Renal cortex interstitium (tissue), 15 donors: Measurements from ENCODE around the gene TRIM49B. TPM values are rescaled to one million over a fixed set of nuclear protein-coding genes. Genes with fewer than 3 reads are reported as not detected.
"Not testable (repeated sequence)": the region's sequence is repeated elsewhere in the genome, so short reads cannot be mapped to it uniquely, and the experiment has no call there.

Source experiments
- DNase-seq, 11 donors: peaks; one replicate each; pipeline ENCODE4 v3.0.0-alpha.2; 2013; ENCODE audit warnings: low read depth in 9 of 11, low spot score in 4 of 11; ENCODE audit errors: extremely low read depth in 1 of 11
- long read RNA-seq, 16 experiments: transcript quantifications; one replicate each; lab custom pipeline, GENCODE V29; 2026
- polyA plus RNA-seq, 3 donors: library from polyadenylated mRNA; unstranded; fragments of 120-200 nt; gene quantifications; one replicate each; pipeline ENCODE4 v1.2.1, GENCODE V29; 2013; ENCODE audit not compliant: insufficient read length in 3 of 3

The TRIM49B gene
- polyA plus RNA-seq = not detected
- long read RNA-seq, donor 1 = 0 reads
- long read RNA-seq, donor 2 = 0 reads
- long read RNA-seq, donor 3 = 0 reads
- long read RNA-seq, donor 4 = 0 reads
- long read RNA-seq, donor 5 = 0 reads
- long read RNA-seq, donor 6 = 0 reads
- long read RNA-seq, donor 7 = 0 reads
- long read RNA-seq, donor 8 = 0 reads
- long read RNA-seq, donor 9 = 0 reads
- long read RNA-seq, donor 10 = 0 reads
- long read RNA-seq, donor 11 = 0 reads
- long read RNA-seq, donor 12 = 0 reads
- long read RNA-seq, donor 13 = 0 reads
- long read RNA-seq, donor 14 = 0 reads
- long read RNA-seq, donor 15 = 0 reads
- long read RNA-seq, donor 16 = 0 reads

GRCh38 chr11:49028523-49028922, at the start of gene TRIM49B:
Gene TRIM49B, plus strand, starts transcription at chr11:49028823. Its CDS starts 2,777 bp downstream, at chr11:49031600.
- DNase-seq = not testable (repeated sequence)

GRCh38 chr11:48983785-48984184, 44.8 kb upstream of the TRIM49B start, which contains the start of gene TRIM51G:
Gene TRIM51G, minus strand, starts transcription at chr11:48983885. Its CDS starts 2,190 bp downstream, at chr11:48981695.
- DNase-seq = not testable (repeated sequence)

GRCh38 chr11:49048229-49048628, 19.6 kb downstream of the TRIM49B start:
- DNase-seq = not testable (repeated sequence)

- not testable (repeated sequence) for DNase-seq
Measured at GRCh38 chr11:49049821-49050220, 21.2 kb downstream of the TRIM49B start.

GRCh38 chr11:49059012-49059411, 30.4 kb downstream of the TRIM49B start, which contains the start of gene TRIM64C:
Gene TRIM64C, minus strand, starts transcription at chr11:49059112. Its CDS starts 0 bp downstream, at chr11:49059112.
- not testable (repeated sequence) for DNase-seq

GRCh38 chr11:49069897-49070296, 41.3 kb downstream of the TRIM49B start:
- DNase-seq = not testable (repeated sequence)

Other genes with a start within 250 kb of the TRIM49B start
- gene TRIM51G, start 44.9 kb upstream of the TRIM49B start, polyA plus RNA-seq = not detected
- not detected for gene TRIM64C, start 30.3 kb downstream of the TRIM49B start, polyA plus RNA-seq
- 10 to 100 TPM; 11.9 to 16.6 (median 16.2) TPM for gene FOLH1, start 179.8 kb downstream of the TRIM49B start, polyA plus RNA-seq